Liver (tissue), 9 donors: Measurements from ENCODE around the gene SMAD6. TPM values are rescaled to one million over a fixed set of nuclear protein-coding genes. Genes with fewer than 3 reads are reported as not detected.

ENCODE experiments used
- DNase-seq: peaks from one replicate; pipeline ENCODE4 v3.0.0-alpha.2; 2017; ENCODE audit warnings: low spot score
- H3K27ac ChIP-seq, 2 donors: one replicate each; pipeline ENCODE4 v1.7.0; 2013; ENCODE audit warnings: inconsistent platforms in 2 of 2, low read length in 2 of 2, control low read depth in 1 of 2, low read depth in 1 of 2, mild to moderate bottlenecking in 1 of 2
- H3K27me3 ChIP-seq, 4 donors: one replicate each; pipeline versions ENCODE4 v1.6.1 to v1.7.0; 2013; ENCODE audit warnings: low read length in 3 of 4, inconsistent platforms in 1 of 4, mild to moderate bottlenecking in 1 of 4, moderate library complexity in 1 of 4; ENCODE audit not compliant: control insufficient read depth in 4 of 4, insufficient read depth in 4 of 4
- H3K36me3 ChIP-seq, 4 donors: one replicate each; pipeline versions ENCODE4 v1.6.1 to v1.7.0; 2013; ENCODE audit warnings: low read length in 3 of 4, mild to moderate bottlenecking in 3 of 4, low read depth in 1 of 4, moderate library complexity in 1 of 4; ENCODE audit not compliant: control insufficient read depth in 4 of 4, insufficient read depth in 3 of 4
- H3K4me1 ChIP-seq, 4 donors: one replicate each; pipeline versions ENCODE4 v1.6.1 to v1.7.0; 2013; ENCODE audit warnings: low read length in 3 of 4, mild to moderate bottlenecking in 3 of 4, moderate library complexity in 1 of 4; ENCODE audit not compliant: control insufficient read depth in 4 of 4, insufficient read depth in 4 of 4
- H3K4me3 ChIP-seq, 3 donors: one replicate each; pipeline versions ENCODE4 v1.6.1 to v1.7.0; 2013; ENCODE audit warnings: low read length in 3 of 3, control low read depth in 1 of 3, low read depth in 1 of 3, mild to moderate bottlenecking in 1 of 3
- H3K9ac ChIP-seq, 2 donors: one replicate each; pipeline ENCODE4 v1.7.0; 2013; ENCODE audit warnings: low read length in 2 of 2, mild to moderate bottlenecking in 2 of 2, moderate library complexity in 2 of 2, control low read depth in 1 of 2, low read depth in 1 of 2
- H3K9me3 ChIP-seq, 4 donors: one replicate each; pipeline versions ENCODE4 v1.6.1 to v1.7.0; 2013; ENCODE audit warnings: low read length in 3 of 4; ENCODE audit not compliant: control insufficient read depth in 4 of 4
- ATF3 ChIP-seq: IDR thresholded peaks from 2 replicates; pipeline ENCODE4 v1.6.1; 2016; ENCODE audit warnings: antibody characterized with exemption
- CTCF ChIP-seq: fragments of 150-350 bp; IDR thresholded peaks from 2 replicates; pipeline ENCODE4 v1.5.1; 2017; ENCODE audit warnings: improper control_type of control experiment, low read depth, low read length; ENCODE audit not compliant: missing input control
- EGR1 ChIP-seq, 2 donors: IDR thresholded peaks; 2 replicates each; pipeline ENCODE4 v1.6.1; 2016 to 2018; ENCODE audit warnings: antibody characterized with exemption in 2 of 2, low read depth in 2 of 2
- FOXA1 ChIP-seq: IDR thresholded peaks from 2 replicates; pipeline ENCODE4 v1.6.1; 2016; ENCODE audit warnings: antibody characterized with exemption
- FOXA2 ChIP-seq: IDR thresholded peaks from 2 replicates; pipeline ENCODE4 v1.6.1; 2016; ENCODE audit warnings: antibody characterized with exemption
- GABPA ChIP-seq, 2 donors: IDR thresholded peaks in 1 of 2; conservative IDR thresholded peaks in 1 of 2; 2 replicates each; pipeline ENCODE4 v1.6.1; 2016; ENCODE audit warnings: antibody characterized with exemption in 2 of 2, mild to moderate bottlenecking in 1 of 2, moderate library complexity in 1 of 2
- HNF4A ChIP-seq, 2 donors: conservative IDR thresholded peaks; 2 replicates each; pipeline ENCODE4 v1.6.1; 2016; ENCODE audit warnings: antibody characterized with exemption in 2 of 2, mild to moderate bottlenecking in 2 of 2
- HNF4G ChIP-seq: IDR thresholded peaks from 2 replicates; pipeline ENCODE4 v1.6.1; 2016; ENCODE audit warnings: antibody characterized with exemption
- JUND ChIP-seq, 2 donors: IDR thresholded peaks; 2 replicates each; pipeline ENCODE4 v1.6.1; 2016; ENCODE audit warnings: antibody characterized with exemption in 2 of 2
- MAX ChIP-seq: IDR thresholded peaks from 2 replicates; pipeline ENCODE4 v1.6.1; 2016; ENCODE audit warnings: antibody characterized with exemption
- NR2F2 ChIP-seq: IDR thresholded peaks from 2 replicates; pipeline ENCODE4 v1.6.1; 2016; ENCODE audit warnings: antibody characterized with exemption
- RAD21 ChIP-seq, 2 donors: IDR thresholded peaks; 2 replicates each; pipeline ENCODE4 v1.6.1; 2016; ENCODE audit warnings: antibody characterized with exemption in 2 of 2, mild to moderate bottlenecking in 2 of 2
- REST ChIP-seq: IDR thresholded peaks from 2 replicates; pipeline ENCODE4 v1.6.1; 2016; ENCODE audit warnings: antibody characterized with exemption, mild to moderate bottlenecking
- RXRA ChIP-seq, 2 donors: IDR thresholded peaks; 2 replicates each; pipeline ENCODE4 v1.6.1; 2017 to 2018; ENCODE audit warnings: antibody characterized with exemption in 2 of 2, mild to moderate bottlenecking in 1 of 2
- SP1 ChIP-seq: IDR thresholded peaks from 2 replicates; pipeline ENCODE4 v1.6.1; 2018; ENCODE audit warnings: antibody characterized with exemption, mild to moderate bottlenecking
- TAF1 ChIP-seq: conservative IDR thresholded peaks from 2 replicates; pipeline ENCODE4 v1.6.1; 2016; ENCODE audit warnings: antibody characterized with exemption, mild to moderate bottlenecking
- YY1 ChIP-seq: IDR thresholded peaks from 2 replicates; pipeline ENCODE4 v1.6.1; 2016; ENCODE audit warnings: antibody characterized with exemption, mild to moderate bottlenecking
- ZBTB33 ChIP-seq: IDR thresholded peaks from 2 replicates; pipeline ENCODE4 v1.6.1; 2016; ENCODE audit warnings: antibody characterized with exemption
- WGBS: extraction: QIAGEN DNeasy Blood & Tissue Kit; methylation state at CpG from one replicate; pipeline ENCODE4 v1.1.7; 2013; 5-methylcytosine and 5-hydroxymethylcytosine counted together
- polyA plus RNA-seq, 2 donors: library from polyadenylated mRNA; stranded (reverse) in 1 of 2; unstranded in 1 of 2; fragments of 200-250 nt in 1 of 2; fragments of >200 nt in 1 of 2; fragmentation: Nextera tagmentation in 1 of 2; extraction: Ambion mirVana in 1 of 2; gene quantifications; one replicate each; pipeline versions ENCODE4 v1.2.1 to v1.2.3, GENCODE V29; 2013 to 2015
- total RNA-seq, 2 donors: library from RNA; depleted of rRNA; stranded (reverse); fragments of >200 nt; gene quantifications; one replicate each; pipeline ENCODE4 v1.2.3, GENCODE V29; 2014
- donor health status: healthy.
- donor health status: healthy.
- donor health status: healthy.
- donor health status: healthy.
- donor health status: healthy.

The SMAD6 gene
- total and polyA plus RNA-seq, 4 donors, result 1.2 to 15.1 (median 11.0) TPM

- Histone ChIP-seq H3K4me1 (peaks cover 0 to 5% (median 0%) of the 10 kb centered on the region in 4 donors), H3K27ac (no peak overlapping the region), H3K27me3 (no peaks in the 10 kb centered on the region), H3K9ac (no peak overlapping the region), H3K36me3 (no peaks in the 10 kb centered on the region), H3K9me3 (no peaks in the 10 kb centered on the region), H3K4me3 (no peak overlapping the region)
- TF ChIP-seq SP1 (no peak), MAX (no peak)
- 87% methylated on average over 4 of the region's 4 CpGs for WGBS
- no peak for DNase-seq
Observed at GRCh38 chr15:66831289-66831688, 129.3 kb downstream of the SMAD6 start.

GRCh38 chr15:66831801-66832390 is 129.9 kb downstream of the SMAD6 start:
- no peak for DNase-seq
- Histone ChIP-seq H3K9me3 (no peaks in the 10 kb centered on the region), H3K36me3 (no peaks in the 10 kb centered on the region), H3K9ac (no peak overlapping the region), H3K4me1 (peaks cover 0 to 5% (median 0%) of the 10 kb centered on the region in 4 donors), H3K27ac (no peak overlapping the region), H3K27me3 (no peaks in the 10 kb centered on the region), H3K4me3 (no peak overlapping the region)
- TF ChIP-seq NR2F2 (no peak), RXRA (IDR thresholded peaks at IDR 0.05) (no peak), TAF1 (no peak), HNF4G (no peak), FOXA2 (no peak), JUND (IDR thresholded peaks at IDR 0.05) (no peak), SP1 (no peak), YY1 (no peak), REST (no peak), HNF4A (conservative IDR thresholded peaks at IDR 0.05) (no peak), FOXA1 (no peak), ATF3 (no peak), RAD21 (IDR thresholded peaks at IDR 0.05) (no peak), ZBTB33 (no peak), MAX (no peak), GABPA (IDR thresholded peaks at IDR 0.05 in 1 of 2, conservative IDR thresholded peaks at IDR 0.05 in 1 of 2) (no peak), CTCF (no peak), EGR1 (IDR thresholded peaks at IDR 0.05; ENCODE audit: low read depth in 2 of 2) (no peak)
- 90% methylated on average over 14 of the region's 14 CpGs for WGBS
